Liver (tissue), 9 donors: ENCODE results near the gene UFD1. TPM values are rescaled to one million over a fixed set of nuclear protein-coding genes. Genes with fewer than 3 reads are reported as not detected.
A peak's percentile ranks its signal among the peaks of the same experiment; 100 is the strongest.

Experiments used
- DNase-seq: peaks from one replicate; pipeline ENCODE4 v3.0.0-alpha.2; 2017; ENCODE audit warnings: low spot score
- H3K27ac ChIP-seq, 2 donors: one replicate each; pipeline ENCODE4 v1.7.0; 2013; ENCODE audit warnings: inconsistent platforms in 2 of 2, low read length in 2 of 2, control low read depth in 1 of 2, low read depth in 1 of 2, mild to moderate bottlenecking in 1 of 2
- H3K27me3 ChIP-seq, 4 donors: one replicate each; pipeline versions ENCODE4 v1.6.1 to v1.7.0; 2013; ENCODE audit warnings: low read length in 3 of 4, inconsistent platforms in 1 of 4, mild to moderate bottlenecking in 1 of 4, moderate library complexity in 1 of 4; ENCODE audit not compliant: control insufficient read depth in 4 of 4, insufficient read depth in 4 of 4
- H3K36me3 ChIP-seq, 4 donors: one replicate each; pipeline versions ENCODE4 v1.6.1 to v1.7.0; 2013; ENCODE audit warnings: low read length in 3 of 4, mild to moderate bottlenecking in 3 of 4, low read depth in 1 of 4, moderate library complexity in 1 of 4; ENCODE audit not compliant: control insufficient read depth in 4 of 4, insufficient read depth in 3 of 4
- H3K4me1 ChIP-seq, 4 donors: one replicate each; pipeline versions ENCODE4 v1.6.1 to v1.7.0; 2013; ENCODE audit warnings: low read length in 3 of 4, mild to moderate bottlenecking in 3 of 4, moderate library complexity in 1 of 4; ENCODE audit not compliant: control insufficient read depth in 4 of 4, insufficient read depth in 4 of 4
- H3K4me3 ChIP-seq, 3 donors: one replicate each; pipeline versions ENCODE4 v1.6.1 to v1.7.0; 2013; ENCODE audit warnings: low read length in 3 of 3, control low read depth in 1 of 3, low read depth in 1 of 3, mild to moderate bottlenecking in 1 of 3
- H3K9ac ChIP-seq, 2 donors: one replicate each; pipeline ENCODE4 v1.7.0; 2013; ENCODE audit warnings: low read length in 2 of 2, mild to moderate bottlenecking in 2 of 2, moderate library complexity in 2 of 2, control low read depth in 1 of 2, low read depth in 1 of 2
- H3K9me3 ChIP-seq, 4 donors: one replicate each; pipeline versions ENCODE4 v1.6.1 to v1.7.0; 2013; ENCODE audit warnings: low read length in 3 of 4; ENCODE audit not compliant: control insufficient read depth in 4 of 4
- FOXA2 ChIP-seq: IDR thresholded peaks from 2 replicates; pipeline ENCODE4 v1.6.1; 2016; ENCODE audit warnings: antibody characterized with exemption
- HNF4G ChIP-seq: IDR thresholded peaks from 2 replicates; pipeline ENCODE4 v1.6.1; 2016; ENCODE audit warnings: antibody characterized with exemption
- JUND ChIP-seq, 2 donors: IDR thresholded peaks; 2 replicates each; pipeline ENCODE4 v1.6.1; 2016; ENCODE audit warnings: antibody characterized with exemption in 2 of 2
- RAD21 ChIP-seq, 2 donors: IDR thresholded peaks; 2 replicates each; pipeline ENCODE4 v1.6.1; 2016; ENCODE audit warnings: antibody characterized with exemption in 2 of 2, mild to moderate bottlenecking in 2 of 2
- RXRA ChIP-seq, 2 donors: IDR thresholded peaks; 2 replicates each; pipeline ENCODE4 v1.6.1; 2017 to 2018; ENCODE audit warnings: antibody characterized with exemption in 2 of 2, mild to moderate bottlenecking in 1 of 2
- SP1 ChIP-seq: IDR thresholded peaks from 2 replicates; pipeline ENCODE4 v1.6.1; 2018; ENCODE audit warnings: antibody characterized with exemption, mild to moderate bottlenecking
- YY1 ChIP-seq: IDR thresholded peaks from 2 replicates; pipeline ENCODE4 v1.6.1; 2016; ENCODE audit warnings: antibody characterized with exemption, mild to moderate bottlenecking
- WGBS: extraction: QIAGEN DNeasy Blood & Tissue Kit; methylation state at CpG from one replicate; pipeline ENCODE4 v1.1.7; 2013; 5-methylcytosine and 5-hydroxymethylcytosine counted together
- polyA plus RNA-seq, 2 donors: library from polyadenylated mRNA; stranded (reverse) in 1 of 2; unstranded in 1 of 2; fragments of 200-250 nt in 1 of 2; fragments of >200 nt in 1 of 2; fragmentation: Nextera tagmentation in 1 of 2; extraction: Ambion mirVana in 1 of 2; gene quantifications; one replicate each; pipeline versions ENCODE4 v1.2.1 to v1.2.3, GENCODE V29; 2013 to 2015
- total RNA-seq, 2 donors: library from RNA; depleted of rRNA; stranded (reverse); fragments of >200 nt; gene quantifications; one replicate each; pipeline ENCODE4 v1.2.3, GENCODE V29; 2014
- TF ChIP-seq, protein P1 (sequence below): IDR thresholded peaks from 2 replicates; pipeline ENCODE4 v1.6.1; 2016; ENCODE audit warnings: antibody characterized with exemption, mild to moderate bottlenecking
- TF ChIP-seq, protein P2 (sequence below): IDR thresholded peaks from 2 replicates; pipeline ENCODE4 v1.6.1; 2016; ENCODE audit warnings: antibody characterized with exemption
- donor health status: healthy.
- donor health status: healthy.
- donor health status: healthy.
- donor health status: healthy.
- donor health status: healthy.

UFD1 gene
- total and polyA plus RNA-seq, 4 donors, result 28.2 to 64.2 (median 54.6) TPM

DNA sequence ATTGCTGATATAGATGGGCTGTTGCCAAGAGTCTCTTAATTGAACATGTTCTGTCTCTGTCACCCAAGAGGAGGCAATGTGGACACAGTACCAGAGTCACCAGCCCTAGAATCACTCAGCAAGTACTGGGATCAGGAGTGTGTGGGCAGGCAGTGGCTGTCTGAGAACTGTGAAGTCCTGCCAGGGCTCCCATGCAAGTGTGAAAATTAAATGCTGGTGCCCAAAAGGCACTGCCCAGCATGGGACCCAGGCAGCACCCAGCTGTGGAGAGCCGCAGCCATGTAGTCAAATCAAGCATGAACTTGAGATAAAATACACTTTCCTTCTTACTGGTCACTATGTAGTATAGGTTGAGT lies 67.3 kb downstream of the UFD1 start:
- H3K27me3 ChIP-seq, result no peaks in the 10 kb centered on the region
- H3K9me3 ChIP-seq, result no peaks in the 10 kb centered on the region
- H3K9ac ChIP-seq, result no peak overlapping the region
- peaks cover 0 to 2% (median 0%) of the 10 kb centered on the region in 4 donors for H3K4me1 ChIP-seq
- no peak for TF ChIP-seq RXRA (IDR thresholded peaks at IDR 0.05)
- no peak for TF ChIP-seq HNF4G
- H3K36me3 ChIP-seq, result peaks cover 6 to 32% (median 20%) of the 10 kb centered on the region in 4 donors
- 98% methylated on average over 1 of the region's 1 CpG for WGBS
- DNase-seq, result no peak
- no peak overlapping the region for H3K4me3 ChIP-seq
- H3K27ac ChIP-seq, result no peak overlapping the region

DNA sequence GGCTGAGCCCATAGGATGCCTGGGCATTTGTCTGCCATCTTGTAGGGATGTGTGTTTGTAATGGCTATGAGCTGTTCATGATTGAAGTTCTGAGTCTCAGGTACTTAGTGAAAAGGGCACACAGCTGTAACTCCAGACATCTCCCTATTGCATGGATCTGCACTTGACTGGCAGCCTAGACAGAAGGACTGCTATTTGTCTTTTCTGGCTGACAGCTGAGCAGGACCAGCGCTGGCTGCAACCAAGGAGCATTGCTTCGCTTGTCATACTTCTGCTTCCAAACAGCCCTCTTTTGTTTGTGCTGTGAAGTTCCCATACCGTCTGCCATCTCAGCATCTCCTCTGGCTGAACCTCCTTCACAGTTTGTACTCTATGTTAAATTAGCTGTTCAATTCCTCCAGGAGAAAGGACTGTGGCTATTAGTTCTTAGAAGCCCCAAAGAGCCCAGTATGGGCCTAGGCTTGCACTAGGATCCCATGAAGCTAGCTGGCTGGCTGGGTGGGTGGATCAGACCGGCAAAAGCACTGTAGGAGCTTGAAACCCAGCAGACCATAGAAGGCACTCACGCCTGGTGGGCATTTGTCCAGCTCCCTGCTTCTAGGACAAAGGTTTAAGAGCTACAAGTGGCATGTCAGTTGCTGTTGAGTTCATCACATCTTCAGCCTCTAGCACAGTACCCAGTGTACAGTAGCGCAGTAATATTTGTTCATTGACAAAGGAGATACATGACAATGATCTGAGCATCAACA lies 67.9 kb downstream of the UFD1 start:
- no peak for DNase-seq
- Histone ChIP-seq H3K36me3 (peaks cover 6 to 37% (median 24%) of the 10 kb centered on the region in 4 donors), H3K9me3 (no peaks in the 10 kb centered on the region), H3K4me3 (no peak overlapping the region), H3K27me3 (no peaks in the 10 kb centered on the region), H3K27ac (no peak overlapping the region), H3K9ac (no peak overlapping the region), H3K4me1 (no peaks in the 10 kb centered on the region)
- 95% methylated on average over 6 of the region's 6 CpGs for WGBS
- TF ChIP-seq SP1 (no peak), JUND (IDR thresholded peaks at IDR 0.05) (no peak), RXRA (IDR thresholded peaks at IDR 0.05) (no peak)

DNA sequence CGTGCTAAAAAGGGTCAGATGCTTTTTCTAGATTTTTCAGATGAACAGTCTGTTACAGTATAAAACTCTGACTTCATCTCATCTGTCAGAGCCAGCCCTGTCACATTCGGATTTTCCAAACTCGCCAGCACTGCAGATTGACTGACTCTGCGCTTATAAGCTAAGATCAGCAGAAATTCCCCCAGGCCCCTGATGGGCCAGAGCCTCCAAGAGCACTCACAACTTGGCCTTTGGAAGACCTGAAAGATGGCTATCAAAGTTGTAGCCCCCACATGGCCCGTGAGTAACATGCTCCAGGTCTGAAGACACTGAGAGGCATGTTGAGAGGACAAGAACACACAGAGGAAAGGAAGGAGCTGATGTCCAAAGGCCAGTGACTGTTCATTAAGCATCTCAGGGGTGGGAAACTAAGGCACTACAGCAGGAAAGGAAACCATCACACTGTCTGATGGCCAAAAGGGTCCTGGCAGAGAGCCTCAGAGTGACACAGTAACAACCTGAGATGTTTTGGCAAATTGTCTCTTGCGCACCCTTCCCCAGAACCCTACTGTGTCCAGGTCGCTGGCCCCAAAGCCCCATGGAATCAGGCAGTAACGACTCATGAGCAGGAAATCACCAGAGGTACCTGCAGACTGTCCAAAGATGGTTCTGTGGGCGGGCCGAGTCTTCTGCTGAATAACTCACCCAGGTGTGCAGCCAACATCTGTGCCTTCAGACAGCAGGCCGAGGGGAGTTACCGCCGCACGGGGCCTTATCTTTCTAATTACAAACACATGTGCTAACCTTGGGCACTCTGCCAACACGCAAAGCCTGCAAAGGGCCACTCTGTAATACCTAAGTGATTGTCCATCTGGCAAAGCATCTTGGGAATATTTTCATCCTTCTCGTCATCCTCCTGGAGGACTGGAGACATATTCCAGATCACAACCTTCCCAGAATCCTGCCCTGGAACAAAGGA lies 71.1 kb downstream of the UFD1 start:
- H3K9me3 ChIP-seq, result no peaks in the 10 kb centered on the region
- H3K4me1 ChIP-seq, result peaks cover 0 to 10% (median 6%) of the 10 kb centered on the region in 4 donors
- H3K36me3 ChIP-seq, result peaks cover 11 to 52% (median 32%) of the 10 kb centered on the region in 4 donors
- H3K4me3 ChIP-seq, result no peak overlapping the region
- no peak overlapping the region for H3K9ac ChIP-seq
- TF ChIP-seq YY1, result no peak
- TF ChIP-seq, protein P1, sequence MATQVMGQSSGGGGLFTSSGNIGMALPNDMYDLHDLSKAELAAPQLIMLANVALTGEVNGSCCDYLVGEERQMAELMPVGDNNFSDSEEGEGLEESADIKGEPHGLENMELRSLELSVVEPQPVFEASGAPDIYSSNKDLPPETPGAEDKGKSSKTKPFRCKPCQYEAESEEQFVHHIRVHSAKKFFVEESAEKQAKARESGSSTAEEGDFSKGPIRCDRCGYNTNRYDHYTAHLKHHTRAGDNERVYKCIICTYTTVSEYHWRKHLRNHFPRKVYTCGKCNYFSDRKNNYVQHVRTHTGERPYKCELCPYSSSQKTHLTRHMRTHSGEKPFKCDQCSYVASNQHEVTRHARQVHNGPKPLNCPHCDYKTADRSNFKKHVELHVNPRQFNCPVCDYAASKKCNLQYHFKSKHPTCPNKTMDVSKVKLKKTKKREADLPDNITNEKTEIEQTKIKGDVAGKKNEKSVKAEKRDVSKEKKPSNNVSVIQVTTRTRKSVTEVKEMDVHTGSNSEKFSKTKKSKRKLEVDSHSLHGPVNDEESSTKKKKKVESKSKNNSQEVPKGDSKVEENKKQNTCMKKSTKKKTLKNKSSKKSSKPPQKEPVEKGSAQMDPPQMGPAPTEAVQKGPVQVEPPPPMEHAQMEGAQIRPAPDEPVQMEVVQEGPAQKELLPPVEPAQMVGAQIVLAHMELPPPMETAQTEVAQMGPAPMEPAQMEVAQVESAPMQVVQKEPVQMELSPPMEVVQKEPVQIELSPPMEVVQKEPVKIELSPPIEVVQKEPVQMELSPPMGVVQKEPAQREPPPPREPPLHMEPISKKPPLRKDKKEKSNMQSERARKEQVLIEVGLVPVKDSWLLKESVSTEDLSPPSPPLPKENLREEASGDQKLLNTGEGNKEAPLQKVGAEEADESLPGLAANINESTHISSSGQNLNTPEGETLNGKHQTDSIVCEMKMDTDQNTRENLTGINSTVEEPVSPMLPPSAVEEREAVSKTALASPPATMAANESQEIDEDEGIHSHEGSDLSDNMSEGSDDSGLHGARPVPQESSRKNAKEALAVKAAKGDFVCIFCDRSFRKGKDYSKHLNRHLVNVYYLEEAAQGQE, result no peak
- peak; percentile 71 for DNase-seq
- no peak overlapping the region for H3K27ac ChIP-seq
- 81% methylated on average over 16 of the region's 16 CpGs for WGBS
- no peaks in the 10 kb centered on the region for H3K27me3 ChIP-seq

DNA sequence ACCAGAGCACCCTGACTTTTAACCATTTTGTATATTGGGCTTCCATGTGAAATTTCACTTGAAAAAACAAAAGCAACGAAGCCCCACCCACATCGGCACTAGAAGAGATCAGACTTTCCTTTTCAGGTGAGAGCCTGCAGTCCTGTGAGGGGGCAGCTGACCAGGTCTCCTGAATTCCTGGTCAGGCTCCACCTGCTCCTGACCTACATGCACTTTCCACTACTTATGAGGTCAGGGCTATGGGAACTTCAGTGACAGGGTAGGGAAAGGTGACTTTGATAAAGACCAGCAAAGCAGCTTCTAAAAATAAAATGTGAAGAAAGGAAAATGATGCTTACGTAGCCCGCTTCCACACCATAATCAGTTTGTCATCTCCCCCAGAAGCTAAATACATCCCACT lies 72.1 kb downstream of the UFD1 start:
- 96% methylated on average over 4 of the region's 4 CpGs for WGBS
- H3K4me1 ChIP-seq, result peaks cover 0 to 10% (median 6%) of the 10 kb centered on the region in 4 donors
- H3K27ac ChIP-seq, result no peak overlapping the region
- no peak overlapping the region for H3K4me3 ChIP-seq
- no peaks in the 10 kb centered on the region for H3K27me3 ChIP-seq
- peaks cover 11 to 52% (median 33%) of the 10 kb centered on the region in 4 donors for H3K36me3 ChIP-seq
- DNase-seq, result no peak
- no peak overlapping the region for H3K9ac ChIP-seq
- no peaks in the 10 kb centered on the region for H3K9me3 ChIP-seq
- TF ChIP-seq FOXA2 (no peak), RAD21 (IDR thresholded peaks at IDR 0.05) (no peak), SP1 (no peak), HNF4G (no peak)
- TF ChIP-seq, protein P2, sequence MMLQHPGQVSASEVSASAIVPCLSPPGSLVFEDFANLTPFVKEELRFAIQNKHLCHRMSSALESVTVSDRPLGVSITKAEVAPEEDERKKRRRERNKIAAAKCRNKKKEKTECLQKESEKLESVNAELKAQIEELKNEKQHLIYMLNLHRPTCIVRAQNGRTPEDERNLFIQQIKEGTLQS, result no peak
